Endodermal cell (in vitro differentiated cells): ENCODE results near the gene ARIH1. TPM values are rescaled to one million over a fixed set of nuclear protein-coding genes. Genes with fewer than 3 reads are reported as not detected.

Source experiments
- DNase-seq: peaks from one replicate; pipeline ENCODE4 v3.0.0-alpha.2; 2017
- H3K27ac ChIP-seq: 2 replicates; pipeline ENCODE4 v1.5.1; 2013; ENCODE audit warnings: mild to moderate bottlenecking, low read depth, low read length, moderate library complexity
- H3K27me3 ChIP-seq: 2 replicates; pipeline ENCODE4 v1.6.1; 2013; ENCODE audit warnings: mild to moderate bottlenecking, low read length, moderate library complexity; ENCODE audit not compliant: insufficient read depth, control insufficient read depth, poor library complexity, severe bottlenecking
- H3K36me3 ChIP-seq: 2 replicates; pipeline ENCODE4 v1.7.0; 2013; ENCODE audit warnings: mild to moderate bottlenecking, low read length, moderate library complexity; ENCODE audit not compliant: control insufficient read depth, insufficient read depth
- H3K4me1 ChIP-seq: one replicate; pipeline ENCODE4 v1.7.0; 2013; ENCODE audit warnings: low read length; ENCODE audit not compliant: control insufficient read depth, insufficient read depth
- H3K4me3 ChIP-seq: 2 replicates; pipeline ENCODE4 v1.5.1; 2013; ENCODE audit warnings: mild to moderate bottlenecking, low read length, moderate library complexity
- H3K9ac ChIP-seq: 2 replicates; pipeline ENCODE4 v1.6.1; 2013; ENCODE audit warnings: mild to moderate bottlenecking, low read length, moderate library complexity; ENCODE audit not compliant: poor library complexity, severe bottlenecking; ENCODE audit errors: extremely low read depth
- H3K9me3 ChIP-seq: 2 replicates; pipeline ENCODE4 v1.6.1; 2013; ENCODE audit warnings: mild to moderate bottlenecking, low read length, moderate library complexity; ENCODE audit not compliant: control insufficient read depth
- H3K27ac Mint-ChIP-seq: 2 replicates; pipeline ENCODE4 v1.8.0; 2020; ENCODE audit warnings: mixed read lengths
- H3K27me3 Mint-ChIP-seq: 2 replicates; pipeline ENCODE4 v1.8.0; 2021; ENCODE audit warnings: mild to moderate bottlenecking, mixed read lengths; ENCODE audit not compliant: insufficient read depth
- H3K36me3 Mint-ChIP-seq: 2 replicates; pipeline ENCODE4 v1.8.0; 2020; ENCODE audit warnings: low read depth, mixed read lengths
- H3K4me1 Mint-ChIP-seq: 2 replicates; pipeline ENCODE4 v1.8.0; 2020; ENCODE audit warnings: mixed read lengths
- H3K4me3 Mint-ChIP-seq: 2 replicates; pipeline ENCODE4 v1.8.0; 2020; ENCODE audit warnings: mild to moderate bottlenecking, moderate library complexity, mixed read lengths
- H3K9me3 Mint-ChIP-seq: 2 replicates; pipeline ENCODE4 v1.8.0; 2020; ENCODE audit warnings: mild to moderate bottlenecking, mixed read lengths
- CTCF ChIP-seq: fragments of 200-600 bp; sonication (generic); conservative IDR thresholded peaks from 2 replicates; pipeline ENCODE4 v1.5.0; 2021; ENCODE audit warnings: antibody characterized with exemption, mild to moderate bottlenecking
- WGBS, 2 experiments: methylation state at CpG; one replicate each; pipeline versions ENCODE4 v1.1.5 to v1.1.7; 2013; ENCODE audit warnings: missing lambda C conversion rate in 2 of 2, mixed read lengths in 1 of 2; ENCODE audit not compliant: insufficient coverage in 1 of 2, insufficient read length in 1 of 2; 5-methylcytosine and 5-hydroxymethylcytosine counted together
- total RNA-seq, 2 donors: library from RNA; stranded (reverse); fragmentation: NEBNext Ultra II Directional in 1 of 2; extraction: Animal tissue kit (Norgen Biotek cat#: 25700) in 1 of 2; gene quantifications; 2 replicates in 1 of 2; 3 replicates in 1 of 2; pipeline ENCODE4 v1.2.1, GENCODE V29; 2021

Gene ARIH1
- total RNA-seq, 2 donors from 2014 or later, result 183 to 238 TPM

- no peak overlapping the region for H3K27ac Mint-ChIP-seq
Observed at GRCh38 chr15:72536506-72536905, 62.4 kb downstream of the ARIH1 start.

GRCh38 chr15:72538931-72539330 is 64.8 kb downstream of the ARIH1 start:
- Mint-ChIP-seq H3K27ac (no peak overlapping the region), H3K27me3 (no peaks in the 10 kb centered on the region), H3K4me3 (no peak overlapping the region), H3K4me1 (no peaks in the 10 kb centered on the region), H3K36me3 (peaks cover 46% of the 10 kb centered on the region), H3K9me3 (peaks cover 31% of the 10 kb centered on the region)
- TF ChIP-seq CTCF, result no peak
- H3K9me3 ChIP-seq, result peaks cover 31% of the 10 kb centered on the region
- no peak for DNase-seq
- H3K4me1 ChIP-seq, result no peaks in the 10 kb centered on the region
- H3K27ac ChIP-seq, result no peak overlapping the region
- H3K36me3 ChIP-seq, result peaks cover 37% of the 10 kb centered on the region
- no peak overlapping the region for H3K4me3 ChIP-seq
- H3K27me3 ChIP-seq, result no peaks in the 10 kb centered on the region
- H3K9ac ChIP-seq, result no peak overlapping the region

More at GRCh38 chr15:72536506-72536905, 62.4 kb downstream of the ARIH1 start:
- Mint-ChIP-seq H3K36me3 (peaks cover 40% of the 10 kb centered on the region), H3K9me3 (peaks cover 24% of the 10 kb centered on the region), H3K27me3 (no peaks in the 10 kb centered on the region), H3K4me3 (no peak overlapping the region), H3K4me1 (no peaks in the 10 kb centered on the region)
- Histone ChIP-seq H3K9ac (no peak overlapping the region), H3K27ac (no peak overlapping the region), H3K4me3 (no peak overlapping the region), H3K36me3 (peaks cover 47% of the 10 kb centered on the region), H3K9me3 (peaks cover 27% of the 10 kb centered on the region), H3K27me3 (no peaks in the 10 kb centered on the region), H3K4me1 (no peaks in the 10 kb centered on the region)
- 95 to 99% methylated on average over 3 of the region's 3 CpGs for WGBS, 2 experiments
- DNase-seq, result no peak
- TF ChIP-seq CTCF, result no peak

GRCh38 chr15:72540606-72541237 is 66.6 kb downstream of the ARIH1 start:
- Mint-ChIP-seq H3K27ac (no peak overlapping the region), H3K4me3 (no peak overlapping the region), H3K4me1 (no peaks in the 10 kb centered on the region), H3K27me3 (no peaks in the 10 kb centered on the region), H3K36me3 (peaks cover 48% of the 10 kb centered on the region), H3K9me3 (peaks cover 31% of the 10 kb centered on the region)
- peaks cover 31% of the 10 kb centered on the region for H3K9me3 ChIP-seq
- peak overlapping the region; percentile 57 for H3K4me3 ChIP-seq
- no peak for DNase-seq
- H3K36me3 ChIP-seq, result peaks cover 47% of the 10 kb centered on the region
- WGBS, 2 experiments, result 97 to 100% methylated on average over 5 to 11 of the region's 11 CpGs
- no peak overlapping the region for H3K9ac ChIP-seq
- H3K27ac ChIP-seq, result no peak overlapping the region
- no peaks in the 10 kb centered on the region for H3K4me1 ChIP-seq
- no peaks in the 10 kb centered on the region for H3K27me3 ChIP-seq
- no peak for TF ChIP-seq CTCF
